OCI-LY1 (cell line): Measurements from ENCODE around the gene IRX2.

Experiments used
- H2AFZ ChIP-seq: fragments of 200-600 bp; sonication (generic), shearing (Covaris generic); 2 replicates; pipeline ENCODE4 v1.6.0; 2014; ENCODE audit warnings: antibody characterized with exemption, mild to moderate bottlenecking, low read length
- H3F3A ChIP-seq: fragments of 200-600 bp; sonication (generic), shearing (Covaris generic); 2 replicates; pipeline ENCODE4 v1.6.0; 2014; ENCODE audit warnings: mild to moderate bottlenecking, antibody characterized with exemption, low read length, moderate library complexity; ENCODE audit not compliant: insufficient read depth
- H3K27ac ChIP-seq: fragments of 200-600 bp; sonication (generic); 2 replicates; pipeline ENCODE4 v1.5.1; 2014; ENCODE audit warnings: low read length, mixed run types, mild to moderate bottlenecking, low read depth; ENCODE audit not compliant: poor library complexity, severe bottlenecking
- H3K27me3 ChIP-seq: fragments of 200-600 bp; sonication (generic); 2 replicates; pipeline ENCODE4 v1.6.0; 2014; ENCODE audit warnings: antibody characterized with exemption, mild to moderate bottlenecking, low read length, moderate library complexity; ENCODE audit not compliant: insufficient read depth
- H3K36me3 ChIP-seq: fragments of 200-600 bp; sonication (generic); 2 replicates; pipeline ENCODE4 v1.6.1; 2014; ENCODE audit warnings: mild to moderate bottlenecking, antibody characterized with exemption, low read length, moderate library complexity, mixed read lengths; ENCODE audit not compliant: insufficient read depth
- H3K4me1 ChIP-seq: fragments of 200-600 bp; sonication (generic); 2 replicates; pipeline ENCODE4 v1.5.1; 2014; ENCODE audit warnings: mild to moderate bottlenecking, low read length, moderate library complexity; ENCODE audit not compliant: insufficient read depth, severe bottlenecking
- H3K4me2 ChIP-seq: fragments of 200-600 bp; sonication (generic), shearing (Covaris generic); 2 replicates; pipeline ENCODE4 v1.6.1; 2014; ENCODE audit warnings: low read length
- H3K4me3 ChIP-seq: fragments of 200-600 bp; sonication (generic); 2 replicates; pipeline ENCODE4 v1.5.1; 2014; ENCODE audit warnings: low read length, low read depth, mild to moderate bottlenecking, mixed read lengths; ENCODE audit not compliant: poor library complexity, severe bottlenecking
- H3K79me2 ChIP-seq: fragments of 200-600 bp; shearing (Covaris generic); 2 replicates; pipeline ENCODE4 v1.6.1; 2016; ENCODE audit warnings: mixed run types, low read length, mixed read lengths; ENCODE audit not compliant: insufficient read depth
- H3K9ac ChIP-seq: fragments of 200-600 bp; sonication (generic), shearing (Covaris generic); 2 replicates; pipeline ENCODE4 v1.6.1; 2014; ENCODE audit warnings: mild to moderate bottlenecking, low read length, mixed read lengths
- H3K9me2 ChIP-seq: fragments of 200-600 bp; sonication (generic), shearing (Covaris generic); 2 replicates; pipeline ENCODE4 v1.6.1; 2014; ENCODE audit warnings: low read depth, mild to moderate bottlenecking, low read length, mixed read lengths
- H3K9me3 ChIP-seq: fragments of 200-600 bp; shearing (Covaris generic); 2 replicates; pipeline ENCODE4 v1.6.1; 2014; ENCODE audit warnings: low read length, mixed read lengths
- H4K20me1 ChIP-seq: fragments of 200-600 bp; sonication (generic), shearing (Covaris generic); 2 replicates; pipeline ENCODE4 v1.6.0; 2016; ENCODE audit warnings: mild to moderate bottlenecking, low read length; ENCODE audit not compliant: insufficient read depth
- EZH2 ChIP-seq: fragments of 200-600 bp; sonication (generic), shearing (Covaris generic); IDR thresholded peaks from 2 replicates; pipeline ENCODE4 v1.8.0; 2017; ENCODE audit warnings: borderline replicate concordance, mixed run types, mild to moderate bottlenecking, antibody characterized with exemption, low read length, moderate library complexity, mixed read lengths
- TF ChIP-seq, protein P1 (sequence below): fragments of 200-600 bp; sonication (generic), shearing (Covaris generic); IDR thresholded peaks from 2 replicates; pipeline ENCODE4 v1.5.1; 2017; ENCODE audit warnings: mild to moderate bottlenecking, antibody characterized with exemption, low read length, moderate library complexity, mixed read lengths

IRX2 gene

DNA sequence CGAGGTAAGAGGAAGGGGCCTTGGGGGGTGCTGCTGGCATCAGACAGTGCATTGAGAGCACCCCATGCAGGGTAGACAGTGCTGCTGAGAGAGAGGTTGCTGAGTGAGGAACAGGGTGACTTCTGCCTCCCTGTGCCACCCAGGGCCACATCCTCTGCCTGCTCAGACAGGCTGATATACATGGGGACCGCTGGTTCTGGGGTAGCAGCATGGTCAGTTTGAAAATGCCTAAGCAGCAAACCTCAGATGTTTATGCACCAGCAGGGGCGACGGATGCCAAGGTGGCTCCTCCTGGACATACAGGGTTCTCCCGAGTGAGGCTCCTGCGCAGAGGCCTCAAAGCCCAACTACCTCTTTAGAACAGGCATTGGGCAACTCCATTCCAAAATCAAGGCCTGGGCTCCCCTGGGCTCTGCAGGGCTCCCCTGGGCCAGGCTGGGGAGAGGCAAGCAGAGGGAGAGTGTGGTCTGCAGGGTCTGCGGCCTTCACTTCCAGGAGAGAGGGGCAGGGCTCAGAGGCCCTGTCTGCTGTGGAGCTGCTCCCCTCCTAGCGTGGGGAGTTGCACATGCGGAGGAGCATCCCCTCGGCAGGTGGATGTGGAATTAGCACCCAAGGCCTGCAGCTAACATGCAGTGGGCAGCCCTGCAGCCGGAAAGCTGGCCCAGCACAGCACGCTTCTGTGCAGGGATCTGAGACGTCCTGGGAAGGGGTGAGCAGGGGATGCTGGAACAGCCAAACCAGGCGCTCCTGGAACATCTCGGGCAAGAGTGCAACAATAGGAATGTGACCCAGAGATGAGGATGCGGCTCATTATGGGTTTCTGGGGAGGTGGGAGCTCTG lies 46.5 kb downstream of the IRX2 start:
- no peaks in the 10 kb centered on the region for H3K9me3 ChIP-seq
- H4K20me1 ChIP-seq: no peaks in the 10 kb centered on the region
- H3K27ac ChIP-seq: no peak overlapping the region
- no peaks in the 10 kb centered on the region for H3K79me2 ChIP-seq
- H3K36me3 ChIP-seq: no peaks in the 10 kb centered on the region
- H3K4me3 ChIP-seq: no peak overlapping the region
- no peak overlapping the region for H3K9ac ChIP-seq
- H3K27me3 ChIP-seq: no peaks in the 10 kb centered on the region
- H3K9me2 ChIP-seq: no peaks in the 10 kb centered on the region
- TF ChIP-seq, protein P1, sequence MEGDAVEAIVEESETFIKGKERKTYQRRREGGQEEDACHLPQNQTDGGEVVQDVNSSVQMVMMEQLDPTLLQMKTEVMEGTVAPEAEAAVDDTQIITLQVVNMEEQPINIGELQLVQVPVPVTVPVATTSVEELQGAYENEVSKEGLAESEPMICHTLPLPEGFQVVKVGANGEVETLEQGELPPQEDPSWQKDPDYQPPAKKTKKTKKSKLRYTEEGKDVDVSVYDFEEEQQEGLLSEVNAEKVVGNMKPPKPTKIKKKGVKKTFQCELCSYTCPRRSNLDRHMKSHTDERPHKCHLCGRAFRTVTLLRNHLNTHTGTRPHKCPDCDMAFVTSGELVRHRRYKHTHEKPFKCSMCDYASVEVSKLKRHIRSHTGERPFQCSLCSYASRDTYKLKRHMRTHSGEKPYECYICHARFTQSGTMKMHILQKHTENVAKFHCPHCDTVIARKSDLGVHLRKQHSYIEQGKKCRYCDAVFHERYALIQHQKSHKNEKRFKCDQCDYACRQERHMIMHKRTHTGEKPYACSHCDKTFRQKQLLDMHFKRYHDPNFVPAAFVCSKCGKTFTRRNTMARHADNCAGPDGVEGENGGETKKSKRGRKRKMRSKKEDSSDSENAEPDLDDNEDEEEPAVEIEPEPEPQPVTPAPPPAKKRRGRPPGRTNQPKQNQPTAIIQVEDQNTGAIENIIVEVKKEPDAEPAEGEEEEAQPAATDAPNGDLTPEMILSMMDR: no peak
- TF ChIP-seq EZH2: no peak
- H3K4me1 ChIP-seq: no peaks in the 10 kb centered on the region
- no peak overlapping the region for H3K4me2 ChIP-seq
- no peaks in the 10 kb centered on the region for H3F3A ChIP-seq
- H2AFZ ChIP-seq: no peak overlapping the region

DNA sequence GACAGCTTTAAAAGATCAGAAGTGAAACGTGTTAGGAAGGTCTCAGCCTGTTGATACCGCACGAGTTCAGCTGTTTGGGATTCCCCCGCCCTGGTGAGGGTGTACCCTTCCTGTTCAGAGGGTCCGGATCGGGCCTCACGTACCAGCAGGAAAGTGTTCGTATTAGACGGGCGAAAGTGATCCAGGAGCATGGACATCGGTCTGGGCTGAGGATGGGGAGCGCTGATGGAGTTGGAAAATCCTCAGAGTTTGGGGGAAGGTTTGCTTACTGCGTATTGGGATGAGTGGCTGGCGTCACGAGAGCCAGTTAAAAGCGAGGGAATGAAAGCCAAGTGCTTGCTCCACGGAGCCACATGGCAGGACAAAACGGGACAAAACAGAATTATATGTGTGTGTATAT lies 47.4 kb downstream of the IRX2 start:
- H3K27me3 ChIP-seq: no peaks in the 10 kb centered on the region
- TF ChIP-seq, protein P1: no peak
- H3K4me1 ChIP-seq: no peaks in the 10 kb centered on the region
- no peak overlapping the region for H3K4me2 ChIP-seq
- no peaks in the 10 kb centered on the region for H3K79me2 ChIP-seq
- H3K27ac ChIP-seq: no peak overlapping the region
- no peaks in the 10 kb centered on the region for H4K20me1 ChIP-seq
- no peaks in the 10 kb centered on the region for H3K36me3 ChIP-seq
- H3K9me3 ChIP-seq: no peaks in the 10 kb centered on the region
- no peak overlapping the region for H2AFZ ChIP-seq
- no peak overlapping the region for H3K9ac ChIP-seq
- no peaks in the 10 kb centered on the region for H3F3A ChIP-seq
- H3K9me2 ChIP-seq: no peaks in the 10 kb centered on the region
- no peak overlapping the region for H3K4me3 ChIP-seq

DNA sequence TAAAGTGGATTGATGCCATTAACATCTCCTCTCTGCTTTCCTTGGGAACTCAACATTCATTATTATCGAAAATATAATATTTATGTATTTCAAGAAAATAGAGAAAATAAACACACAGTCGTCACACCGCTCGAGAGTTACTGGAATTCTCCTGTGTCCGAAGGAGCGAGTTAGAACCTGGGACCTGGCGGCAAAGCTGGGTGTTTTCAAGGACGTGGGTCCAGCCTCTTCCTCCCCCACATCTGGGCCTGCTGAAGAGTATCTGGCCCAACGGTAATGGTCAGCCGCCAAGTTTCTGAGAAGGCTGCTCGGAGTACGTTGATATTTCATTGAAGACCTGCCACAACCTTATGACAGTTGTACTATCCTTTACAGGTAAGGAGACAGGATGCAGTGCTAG lies 47.9 kb downstream of the IRX2 start:
- H3K9me2 ChIP-seq: no peaks in the 10 kb centered on the region
- no peaks in the 10 kb centered on the region for H4K20me1 ChIP-seq
- no peaks in the 10 kb centered on the region for H3K9me3 ChIP-seq
- no peaks in the 10 kb centered on the region for H3K27me3 ChIP-seq
- no peaks in the 10 kb centered on the region for H3K36me3 ChIP-seq
- no peaks in the 10 kb centered on the region for H3K79me2 ChIP-seq
- H3K4me1 ChIP-seq: no peaks in the 10 kb centered on the region
- TF ChIP-seq, protein P1: no peak
- H3K4me2 ChIP-seq: no peak overlapping the region
- no peak overlapping the region for H3K9ac ChIP-seq
- no peaks in the 10 kb centered on the region for H3F3A ChIP-seq
- no peak overlapping the region for H3K4me3 ChIP-seq
- H3K27ac ChIP-seq: no peak overlapping the region
- no peak overlapping the region for H2AFZ ChIP-seq
